ENCODE measurements around the gene CR1L. TPM values are rescaled to one million over a fixed set of nuclear protein-coding genes. Genes with fewer than 3 reads are reported as not detected.
A peak's percentile ranks its signal among the peaks of the same experiment; 100 is the strongest.
"Not testable (repeated sequence)": the region's sequence is repeated elsewhere in the genome, so short reads cannot be mapped to it uniquely, and the experiment has no call there.

The CR1L gene
- total RNA-seq, 1 experiment from 2014 or later, result 0.69 TPM

- not testable (repeated sequence) for DNase-seq (ENCODE audit: low read depth)
Measured at GRCh38 chr1:207682872-207683434, 38.0 kb downstream of the CR1L start.

DNA sequence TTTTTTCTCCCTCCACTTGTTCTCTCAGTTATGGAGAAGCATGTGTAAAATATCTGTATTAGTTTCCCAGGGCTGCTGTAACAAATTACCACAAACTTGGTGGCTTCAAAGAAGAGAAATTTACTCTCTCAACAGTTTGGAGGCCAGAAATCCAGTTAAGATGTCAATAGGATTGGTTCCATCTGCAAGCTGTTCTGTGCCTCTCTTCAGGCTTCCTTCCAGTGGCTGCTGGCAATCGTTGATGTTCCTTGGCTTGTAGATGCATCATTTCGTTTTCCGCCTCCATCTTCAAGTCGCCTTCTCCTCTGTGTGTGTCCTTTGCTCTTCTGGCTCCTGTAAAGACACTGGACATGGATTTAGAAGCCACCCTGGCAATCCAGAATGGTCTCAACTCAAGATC, 45.6 kb downstream of the CR1L start:
- DNase-seq (ENCODE audit: low read depth), result not testable (repeated sequence)

DNA sequence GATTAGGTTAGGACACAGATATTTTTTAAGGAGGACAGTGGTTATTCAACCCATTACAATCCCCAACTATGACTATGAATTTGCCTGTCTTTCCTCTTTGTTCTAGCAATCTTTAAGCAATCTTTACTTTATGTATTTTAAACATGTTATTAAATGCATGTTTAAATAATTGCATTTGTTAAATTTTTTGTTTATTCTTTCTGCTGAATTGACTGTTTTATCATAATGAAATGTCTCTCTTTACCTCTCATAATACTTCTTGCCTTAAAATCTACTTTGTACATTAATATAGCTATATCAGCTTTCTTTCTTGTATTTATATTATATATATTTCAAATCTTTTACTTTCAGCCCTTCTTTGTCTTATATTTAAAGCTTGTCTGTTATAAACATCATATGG, 46.1 kb downstream of the CR1L start:
- DNase-seq (ENCODE audit: low read depth), result no peak

GRCh38 chr1:207691841-207692240, 46.9 kb downstream of the CR1L start:
- peak; percentile 69 for DNase-seq (ENCODE audit: low read depth)

GRCh38 chr1:207692291-207692690, 47.4 kb downstream of the CR1L start:
- peak; percentile 32 for DNase-seq (ENCODE audit: low read depth)

DNA sequence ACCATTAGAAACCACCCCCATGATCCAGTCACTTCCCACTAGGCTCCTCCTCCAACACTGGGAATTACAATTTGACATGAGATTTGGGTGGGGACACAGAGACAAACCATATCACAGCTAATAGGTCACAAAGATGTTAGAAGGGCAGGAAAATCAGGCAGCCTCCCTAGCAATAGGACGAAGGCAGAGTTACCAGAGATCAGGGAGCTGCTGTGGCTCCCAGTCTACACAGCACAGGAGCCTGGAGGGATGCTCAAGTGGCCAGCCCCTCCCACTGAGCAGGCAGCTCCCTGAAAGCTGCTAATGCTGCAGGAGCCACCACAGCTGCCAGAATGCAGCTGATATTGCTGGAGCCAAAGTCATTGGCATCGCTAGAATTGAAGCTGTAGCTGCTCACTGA, 51.0 kb downstream of the CR1L start:
- DNase-seq (ENCODE audit: low read depth), result no peak

GRCh38 chr1:207698822-207699483, 54.0 kb downstream of the CR1L start:
- peak; percentile 66 for DNase-seq (ENCODE audit: low read depth)

GRCh38 chr1:207702317-207702716, 57.4 kb downstream of the CR1L start:
- no peak for DNase-seq (ENCODE audit: low read depth)

- no peak for DNase-seq (ENCODE audit: low read depth)
Measured at GRCh38 chr1:207703712-207704111, 58.8 kb downstream of the CR1L start.

- DNase-seq (ENCODE audit: low read depth), result not testable (repeated sequence)
Measured at GRCh38 chr1:207708004-207708403, 63.1 kb downstream of the CR1L start.

- DNase-seq (ENCODE audit: low read depth), result no peak
Measured at GRCh38 chr1:207711285-207711684, 66.4 kb downstream of the CR1L start.

DNA sequence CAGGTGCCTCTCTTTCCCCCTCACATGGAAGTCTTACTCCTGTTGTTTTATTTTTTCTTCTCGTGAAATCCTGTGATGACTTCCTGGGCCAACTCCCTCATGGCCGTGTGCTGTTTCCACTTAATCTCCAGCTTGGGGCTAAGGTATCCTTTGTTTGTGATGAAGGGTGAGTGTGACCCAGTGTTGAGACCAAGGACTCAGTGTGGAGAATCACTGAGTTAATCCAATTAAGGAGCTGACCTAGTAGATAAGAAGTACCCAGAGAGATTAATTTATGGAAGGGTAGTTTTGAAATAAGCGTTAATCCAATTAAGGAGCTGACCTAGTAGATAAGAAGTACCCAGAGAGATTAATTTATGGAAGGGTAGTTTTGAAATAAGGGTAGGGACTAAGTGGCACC, 67.8 kb downstream of the CR1L start:
- not testable (repeated sequence) for DNase-seq (ENCODE audit: low read depth)

DNA sequence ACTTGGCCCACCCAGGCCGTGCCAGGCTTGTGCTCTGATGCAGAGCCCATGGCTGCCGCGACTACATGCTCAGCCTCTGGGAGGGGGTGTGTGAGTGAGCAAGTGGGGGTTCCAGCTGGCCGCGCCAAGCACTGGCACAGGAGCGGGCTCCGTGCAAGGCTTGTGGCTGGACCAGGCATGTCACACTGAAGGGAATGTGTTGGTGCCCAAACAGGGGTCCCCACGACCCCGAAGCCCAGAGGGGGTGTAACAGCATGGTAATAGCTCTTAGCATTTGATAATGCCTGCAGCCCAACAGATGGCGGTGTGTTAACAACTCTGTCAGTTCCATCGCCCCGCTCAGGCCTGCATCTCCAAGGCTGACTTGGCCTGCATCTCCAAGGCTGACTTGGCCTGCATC, 68.6 kb downstream of the CR1L start:
- DNase-seq (ENCODE audit: low read depth), result no peak

GRCh38 chr1:207719234-207719633, 74.3 kb downstream of the CR1L start:
- no peak for DNase-seq (ENCODE audit: low read depth)

DNA sequence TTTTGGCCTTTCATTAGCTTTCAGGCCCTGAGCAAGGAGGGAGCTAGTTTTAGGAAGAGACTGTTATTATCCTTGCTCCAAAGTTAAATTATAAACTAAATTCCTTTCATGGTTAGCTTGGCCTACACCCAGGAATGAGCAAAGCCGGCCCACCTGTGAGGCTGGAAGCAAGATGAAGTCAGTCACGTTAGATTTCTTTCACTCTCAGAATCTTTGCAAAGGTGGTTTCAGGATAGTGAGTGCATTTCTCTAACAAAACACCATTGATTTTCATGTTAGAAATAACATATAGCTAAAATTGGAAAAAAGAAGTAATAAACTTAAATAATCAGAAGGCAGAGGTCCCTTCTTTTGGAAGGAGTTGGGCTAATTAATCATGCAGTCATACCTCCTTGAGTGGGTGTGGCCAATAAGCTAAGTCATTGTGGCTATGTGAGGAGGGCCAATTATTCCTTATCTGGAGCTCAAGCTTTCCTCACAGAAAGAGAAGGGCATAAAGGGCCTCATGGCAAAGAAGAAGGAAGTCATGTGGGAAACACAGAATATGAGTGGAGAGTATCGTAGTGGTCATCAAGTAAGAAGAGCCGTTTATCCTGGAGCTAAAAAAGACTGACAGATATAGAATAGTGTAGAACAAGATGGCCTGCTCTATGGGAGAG, 83.4 kb downstream of the CR1L start:
- DNase-seq (ENCODE audit: low read depth), result not testable (repeated sequence)

- DNase-seq (ENCODE audit: low read depth), result not testable (repeated sequence)
Measured at GRCh38 chr1:207737503-207738157, 92.7 kb downstream of the CR1L start.

DNA sequence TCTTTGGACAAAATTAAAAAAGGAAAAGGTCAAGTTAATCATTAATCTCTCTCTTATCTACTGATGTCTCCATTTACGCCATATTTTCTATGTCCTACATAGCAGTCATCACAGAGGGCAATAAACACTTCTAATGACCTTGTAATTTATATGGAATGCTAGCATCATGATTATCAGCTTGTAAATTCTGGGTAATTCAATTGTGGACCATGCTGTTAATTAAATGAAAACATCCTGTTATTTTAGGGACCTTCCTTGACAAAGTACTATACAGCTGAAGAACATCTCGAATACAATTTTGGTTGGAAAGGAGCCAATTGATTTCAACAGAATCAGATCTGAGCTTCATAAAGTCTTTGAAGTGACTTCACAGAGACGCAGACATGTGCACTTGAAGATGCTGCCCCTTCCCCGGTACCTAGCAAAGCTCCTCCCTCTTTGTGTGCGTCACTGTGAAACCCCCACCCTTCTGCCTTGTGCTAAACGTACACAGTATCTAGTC, 93.3 kb downstream of the CR1L start:
- DNase-seq (ENCODE audit: low read depth), result not testable (repeated sequence)

GRCh38 chr1:207740207-207740606, 95.3 kb downstream of the CR1L start:
- DNase-seq (ENCODE audit: low read depth), result no peak

GRCh38 chr1:207742850-207743555, 98.1 kb downstream of the CR1L start:
- DNase-seq (ENCODE audit: low read depth), result no peak

- no peak for DNase-seq (ENCODE audit: low read depth)
Measured at GRCh38 chr1:207744000-207744534, 99.1 kb downstream of the CR1L start.

DNA sequence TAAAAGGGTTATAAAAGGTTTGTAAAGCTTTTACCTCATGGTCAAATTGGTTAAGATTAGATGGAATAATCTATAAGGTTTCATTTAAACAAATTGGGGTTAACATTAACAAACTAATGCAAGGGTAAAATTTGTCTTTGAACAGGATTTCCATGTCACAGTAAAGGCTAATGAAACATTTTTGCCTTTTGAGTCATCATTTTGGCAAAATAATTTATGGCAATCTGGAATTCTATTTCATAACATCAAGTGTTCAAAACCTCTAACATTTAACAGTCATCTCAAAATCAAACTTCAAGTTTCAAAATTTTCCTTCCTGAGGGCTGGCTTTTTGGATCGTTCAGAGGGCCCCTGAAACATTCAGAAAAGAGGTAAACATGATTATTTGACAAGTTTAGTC, 100.4 kb downstream of the CR1L start:
- no peak for DNase-seq (ENCODE audit: low read depth)

All from Daoy (cell line).